ENCODE measurements around the gene HSF5. TPM values are rescaled to one million over a fixed set of nuclear protein-coding genes. Genes with fewer than 3 reads are reported as not detected.

The HSF5 gene, protein sequence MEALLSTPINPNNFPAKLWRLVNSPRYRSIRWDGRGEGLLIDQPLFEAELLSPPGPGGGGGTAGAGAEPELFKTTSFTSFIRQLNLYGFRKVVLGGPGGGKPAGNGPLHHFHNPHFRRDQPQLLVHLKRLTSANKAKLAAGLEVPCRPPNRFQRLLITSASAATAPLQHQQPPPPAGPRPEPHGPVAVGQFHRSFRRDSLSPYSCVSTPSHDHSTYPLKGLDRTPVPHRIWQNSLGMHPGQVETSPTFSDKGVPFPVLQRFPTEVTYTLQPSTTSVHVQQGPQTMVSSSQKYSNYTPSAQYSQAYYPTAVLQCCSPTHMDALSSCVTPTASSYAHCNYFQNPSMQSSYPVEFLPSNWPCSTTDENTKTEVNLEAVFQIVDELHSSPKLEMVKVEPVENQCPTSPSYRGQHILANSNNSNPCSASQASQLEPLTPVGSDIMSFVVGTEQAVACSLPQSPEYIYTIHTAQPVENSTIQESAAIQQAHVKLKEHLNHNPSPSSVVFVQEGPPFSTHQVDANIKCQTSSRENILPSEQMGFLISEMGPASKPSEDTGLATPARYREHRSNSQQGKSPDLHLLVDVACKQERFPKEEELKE
- total RNA-seq (2014; rRNA removed) (not detected in 2 replicates), Bru-seq, nascent RNA (percentile 32 among the genes with signal in this experiment), BruChase-seq, experiment 1, labeled RNA remaining after a 6-hour chase (percentile 37 among the genes with signal in this experiment), BruChase-seq, experiment 2, labeled RNA remaining after a 2-hour chase (percentile 38 among the genes with signal in this experiment)
- long read RNA-seq, result 0 reads

DNA sequence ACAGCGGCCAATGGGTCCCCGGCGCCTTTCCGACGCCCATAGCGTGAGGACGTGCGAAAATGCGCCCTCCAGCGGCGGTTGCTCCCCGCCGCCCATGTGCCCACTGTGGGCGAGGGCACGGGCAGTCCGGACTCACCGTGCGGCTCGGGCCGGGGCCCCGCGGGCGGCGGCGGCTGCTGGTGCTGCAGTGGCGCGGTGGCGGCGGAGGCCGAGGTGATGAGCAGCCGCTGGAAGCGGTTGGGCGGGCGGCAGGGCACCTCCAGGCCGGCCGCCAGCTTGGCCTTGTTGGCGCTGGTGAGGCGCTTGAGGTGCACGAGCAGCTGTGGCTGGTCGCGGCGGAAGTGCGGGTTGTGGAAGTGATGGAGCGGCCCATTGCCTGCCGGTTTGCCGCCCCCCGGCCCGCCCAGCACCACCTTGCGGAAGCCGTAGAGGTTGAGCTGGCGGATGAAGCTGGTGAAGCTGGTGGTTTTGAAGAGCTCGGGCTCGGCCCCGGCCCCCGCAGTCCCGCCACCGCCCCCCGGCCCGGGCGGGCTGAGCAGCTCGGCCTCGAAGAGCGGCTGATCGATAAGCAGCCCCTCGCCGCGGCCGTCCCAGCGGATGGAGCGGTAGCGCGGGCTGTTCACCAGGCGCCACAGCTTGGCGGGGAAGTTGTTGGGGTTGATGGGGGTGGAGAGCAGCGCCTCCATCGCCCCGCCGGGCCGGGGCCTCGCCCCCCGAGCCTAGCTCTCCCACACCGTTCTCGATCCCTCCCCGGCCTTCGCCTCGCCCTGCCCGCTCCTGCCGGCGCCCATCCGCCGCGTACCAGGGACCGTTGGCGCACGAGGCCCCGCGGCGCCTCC is at the start of gene HSF5:
TSS of gene HSF5 (minus strand) at position 820 of the 839 bp plus-strand sequence. CDS start at position 686, 134 bp downstream.
- Histone ChIP-seq H3K9me3 (ENCODE audit: low read length) (no peaks in the 10 kb centered on the region), H2AFZ (ENCODE audit: low read length) (no peak within 1 kb of the TSS), H3F3A (ENCODE audit: low read length, unreplicated experiment) (no peaks in the 10 kb centered on the region), H3K4me3 (ENCODE audit: low read length) (no peak within 1 kb of the TSS), H3K4me2 (ENCODE audit: low read length) (no peak within 1 kb of the TSS), H3K9me2 (replicated peaks; ENCODE audit: low read length) (no peaks in the 10 kb centered on the region), H3K79me2 (ENCODE audit: low read length) (no peaks in the 10 kb centered on the region), H3K4me1 (ENCODE audit: insufficient read depth, low read length) (peaks cover 3% of the 10 kb centered on the region), H3K9ac (ENCODE audit: low read length) (no peak within 1 kb of the TSS), H3K36me3 (ENCODE audit: low read depth, low read length) (peaks cover 20% of the 10 kb centered on the region), H3K27ac (ENCODE audit: low read length) (no peak within 1 kb of the TSS), H3K27me3 (ENCODE audit: low read length) (no peaks in the 10 kb centered on the region), H4K20me1 (ENCODE audit: low read length) (no peaks in the 10 kb centered on the region)
- intact Hi-C loops (cut with micrococcal nuclease), result no loop called here
- no TSS peak for BruUV-seq (replicated peaks)
- ATAC-seq (no peak), DNase-seq (no peak)
- CTCF ChIA-PET, result no interaction called here
- TF ChIP-seq EZH2 (IDR thresholded peaks at IDR 0.05; ENCODE audit: low read length, unreplicated experiment) (no peak), EZH2phosphoT487 (IDR thresholded peaks at IDR 0.05; ENCODE audit: borderline replicate concordance, low read length) (no peak)
- TF ChIP-seq, protein P1, sequence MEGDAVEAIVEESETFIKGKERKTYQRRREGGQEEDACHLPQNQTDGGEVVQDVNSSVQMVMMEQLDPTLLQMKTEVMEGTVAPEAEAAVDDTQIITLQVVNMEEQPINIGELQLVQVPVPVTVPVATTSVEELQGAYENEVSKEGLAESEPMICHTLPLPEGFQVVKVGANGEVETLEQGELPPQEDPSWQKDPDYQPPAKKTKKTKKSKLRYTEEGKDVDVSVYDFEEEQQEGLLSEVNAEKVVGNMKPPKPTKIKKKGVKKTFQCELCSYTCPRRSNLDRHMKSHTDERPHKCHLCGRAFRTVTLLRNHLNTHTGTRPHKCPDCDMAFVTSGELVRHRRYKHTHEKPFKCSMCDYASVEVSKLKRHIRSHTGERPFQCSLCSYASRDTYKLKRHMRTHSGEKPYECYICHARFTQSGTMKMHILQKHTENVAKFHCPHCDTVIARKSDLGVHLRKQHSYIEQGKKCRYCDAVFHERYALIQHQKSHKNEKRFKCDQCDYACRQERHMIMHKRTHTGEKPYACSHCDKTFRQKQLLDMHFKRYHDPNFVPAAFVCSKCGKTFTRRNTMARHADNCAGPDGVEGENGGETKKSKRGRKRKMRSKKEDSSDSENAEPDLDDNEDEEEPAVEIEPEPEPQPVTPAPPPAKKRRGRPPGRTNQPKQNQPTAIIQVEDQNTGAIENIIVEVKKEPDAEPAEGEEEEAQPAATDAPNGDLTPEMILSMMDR (conservative IDR thresholded peaks at IDR 0.05; ENCODE audit: low read depth, low read length), result no peak
- POLR2A ChIA-PET (ENCODE audit: unreplicated experiment), result no interaction called here

DNA sequence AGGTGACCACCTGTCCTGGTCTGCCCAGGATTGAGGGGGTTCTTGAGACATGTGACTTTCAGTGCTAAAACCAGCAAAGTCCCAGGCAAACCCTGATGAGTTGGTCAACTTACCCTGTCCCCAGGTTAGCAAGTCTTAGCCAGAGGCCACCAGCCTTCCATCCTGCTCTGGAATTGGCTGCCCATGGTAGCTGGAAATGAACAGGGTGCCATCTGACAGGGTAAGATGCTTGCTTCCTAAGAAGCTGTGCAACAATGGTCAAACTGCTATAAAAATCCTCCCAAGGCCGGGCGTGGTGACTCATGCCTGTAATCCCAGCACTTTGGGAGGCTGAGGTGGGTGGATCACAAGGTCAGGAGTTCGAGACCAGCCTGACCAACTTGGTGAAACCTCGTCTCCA is 49.1 kb upstream of the HSF5 start:
- intact Hi-C loops (cut with micrococcal nuclease), result no loop called here
- Histone ChIP-seq H4K20me1 (ENCODE audit: low read length) (no peaks in the 10 kb centered on the region), H3K9me3 (ENCODE audit: low read length) (no peaks in the 10 kb centered on the region), H3K27ac (ENCODE audit: low read length) (no peak overlapping the region), H2AFZ (ENCODE audit: low read length) (no peak overlapping the region), H3K27me3 (ENCODE audit: low read length) (peaks cover 5% of the 10 kb centered on the region), H3K4me1 (ENCODE audit: insufficient read depth, low read length) (peaks cover 18% of the 10 kb centered on the region), H3K4me3 (ENCODE audit: low read length) (no peak overlapping the region), H3F3A (ENCODE audit: low read length, unreplicated experiment) (no peaks in the 10 kb centered on the region), H3K9ac (ENCODE audit: low read length) (no peak overlapping the region), H3K9me2 (replicated peaks; ENCODE audit: low read length) (no peaks in the 10 kb centered on the region), H3K79me2 (ENCODE audit: low read length) (no peaks in the 10 kb centered on the region), H3K36me3 (ENCODE audit: low read depth, low read length) (no peaks in the 10 kb centered on the region), H3K4me2 (ENCODE audit: low read length) (no peak overlapping the region)
- ATAC-seq (no peak), DNase-seq (no peak)
- no TSS peak for BruUV-seq (replicated peaks)
- ChIA-PET CTCF (no interaction called here), POLR2A (ENCODE audit: unreplicated experiment) (no interaction called here)
- no peak for TF ChIP-seq EZH2phosphoT487 (IDR thresholded peaks at IDR 0.05; ENCODE audit: borderline replicate concordance, low read length)
- TF ChIP-seq EZH2 (IDR thresholded peaks at IDR 0.05; ENCODE audit: low read length, unreplicated experiment), result no peak
- TF ChIP-seq, protein P1 (conservative IDR thresholded peaks at IDR 0.05; ENCODE audit: low read depth, low read length), result no peak
